Activated naive CD4-positive, alpha-beta T cell treated with anti-CD3 and anti-CD28 coated beads, Interleukin-2, amount 50 U/mL, for 24 hours (primary cell): ENCODE results near the gene APPBP2.

ENCODE experiments used
- H3K27ac Mint-ChIP-seq: one replicate; pipeline ENCODE4 v1.8.0; 2021; ENCODE audit warnings: mild to moderate bottlenecking, mixed read lengths
- H3K27me3 Mint-ChIP-seq: one replicate; pipeline ENCODE4 v1.8.0; 2021; ENCODE audit warnings: mixed read lengths
- H3K36me3 Mint-ChIP-seq: one replicate; pipeline ENCODE4 v1.8.0; 2021; ENCODE audit warnings: mixed read lengths
- H3K4me1 Mint-ChIP-seq: one replicate; pipeline ENCODE4 v1.8.0; 2021; ENCODE audit warnings: mixed read lengths
- H3K4me3 Mint-ChIP-seq: one replicate; pipeline ENCODE4 v1.8.0; 2021; ENCODE audit warnings: mild to moderate bottlenecking, mixed read lengths
- H3K9me3 Mint-ChIP-seq: one replicate; pipeline ENCODE4 v1.8.0; 2021; ENCODE audit warnings: mixed read lengths

The APPBP2 gene

GRCh38 chr17:60540460-60540859 is 14.4 kb upstream of the APPBP2 start:
- Mint-ChIP-seq H3K4me3 (no peak overlapping the region), H3K9me3 (no peaks in the 10 kb centered on the region), H3K27me3 (no peaks in the 10 kb centered on the region), H3K36me3 (no peaks in the 10 kb centered on the region), H3K4me1 (no peaks in the 10 kb centered on the region), H3K27ac (no peak overlapping the region)

GRCh38 chr17:60539807-60540206 is 13.8 kb upstream of the APPBP2 start:
- no peaks in the 10 kb centered on the region for H3K9me3 Mint-ChIP-seq
- no peaks in the 10 kb centered on the region for H3K27me3 Mint-ChIP-seq
- H3K27ac Mint-ChIP-seq, result no peak overlapping the region
- no peaks in the 10 kb centered on the region for H3K36me3 Mint-ChIP-seq
- H3K4me1 Mint-ChIP-seq, result no peaks in the 10 kb centered on the region
- H3K4me3 Mint-ChIP-seq, result no peak overlapping the region

DNA sequence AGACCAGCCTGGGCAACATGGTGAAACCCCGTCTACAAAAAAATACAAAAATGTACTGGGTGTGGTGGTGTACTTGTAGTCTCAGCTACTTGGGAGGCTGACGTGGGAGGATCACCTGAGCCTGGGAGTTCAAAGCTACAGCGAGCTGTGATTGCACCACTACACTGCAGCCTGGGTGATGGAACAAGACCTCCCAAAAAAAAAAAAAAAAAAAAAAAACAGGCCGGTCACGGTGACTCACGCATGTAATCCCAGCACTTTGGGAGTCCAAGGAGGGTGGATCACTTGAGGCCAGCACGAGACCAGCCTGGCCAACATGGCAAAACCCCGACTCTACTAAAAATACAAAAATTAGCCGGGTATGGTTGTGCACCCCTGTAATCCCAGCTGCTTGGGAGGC is 12.7 kb upstream of the APPBP2 start:
- Mint-ChIP-seq H3K9me3 (no peaks in the 10 kb centered on the region), H3K4me3 (no peak overlapping the region), H3K4me1 (no peaks in the 10 kb centered on the region), H3K27ac (no peak overlapping the region), H3K27me3 (no peaks in the 10 kb centered on the region), H3K36me3 (no peaks in the 10 kb centered on the region)

DNA sequence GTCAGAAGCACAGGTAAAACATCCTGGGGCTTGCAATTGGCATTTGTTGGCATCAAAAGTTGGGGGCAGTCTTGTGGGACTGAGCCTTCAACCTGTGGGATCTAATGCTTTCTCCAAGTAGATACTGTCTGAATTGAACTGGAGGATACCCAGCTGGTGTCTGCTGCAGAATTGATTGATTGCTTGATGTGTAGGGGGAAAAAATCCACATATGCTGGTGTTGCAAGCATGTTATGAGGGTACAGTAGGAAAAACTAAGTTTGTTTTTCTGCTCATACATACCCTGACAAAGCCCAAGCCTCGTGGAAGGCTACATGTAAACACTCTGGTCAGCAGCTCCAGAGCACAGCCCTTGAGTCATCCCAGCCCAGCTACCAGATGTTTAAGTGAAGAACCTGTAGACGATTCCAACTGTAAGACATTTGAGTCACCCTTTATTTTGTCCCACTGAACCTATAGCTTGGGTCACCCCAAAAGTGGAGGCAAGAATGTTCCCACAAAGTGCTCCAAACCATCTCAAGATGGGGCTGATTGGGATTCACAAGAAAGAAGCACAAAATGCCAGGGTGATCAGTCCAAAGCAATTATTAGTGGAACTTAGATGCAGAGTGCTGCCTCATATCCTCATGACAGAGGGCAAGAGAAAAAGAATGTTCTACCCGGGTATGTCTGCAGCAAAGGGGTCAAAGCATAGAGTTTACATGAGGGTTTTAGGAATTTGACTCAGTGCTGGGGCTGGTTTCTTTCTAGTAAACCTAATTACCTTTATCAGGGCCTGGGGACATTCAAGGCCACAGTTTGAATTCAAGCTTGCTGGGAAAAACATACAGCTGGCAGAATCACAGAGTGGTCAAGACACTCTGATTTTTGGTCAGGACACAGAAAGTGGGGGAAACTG is 9.6 kb upstream of the APPBP2 start:
- no peak overlapping the region for H3K4me3 Mint-ChIP-seq
- H3K27me3 Mint-ChIP-seq, result no peaks in the 10 kb centered on the region

GRCh38 chr17:60534613-60535157 is 8.6 kb upstream of the APPBP2 start:
- no peaks in the 10 kb centered on the region for H3K9me3 Mint-ChIP-seq
- H3K27ac Mint-ChIP-seq, result no peak overlapping the region
- no peaks in the 10 kb centered on the region for H3K4me1 Mint-ChIP-seq
- no peaks in the 10 kb centered on the region for H3K36me3 Mint-ChIP-seq
- no peak overlapping the region for H3K4me3 Mint-ChIP-seq
- no peaks in the 10 kb centered on the region for H3K27me3 Mint-ChIP-seq

More for the DNA sequence above, 9.6 kb upstream of the APPBP2 start:
- Mint-ChIP-seq H3K9me3 (no peaks in the 10 kb centered on the region), H3K27ac (no peak overlapping the region), H3K4me1 (no peaks in the 10 kb centered on the region), H3K36me3 (no peaks in the 10 kb centered on the region)

DNA sequence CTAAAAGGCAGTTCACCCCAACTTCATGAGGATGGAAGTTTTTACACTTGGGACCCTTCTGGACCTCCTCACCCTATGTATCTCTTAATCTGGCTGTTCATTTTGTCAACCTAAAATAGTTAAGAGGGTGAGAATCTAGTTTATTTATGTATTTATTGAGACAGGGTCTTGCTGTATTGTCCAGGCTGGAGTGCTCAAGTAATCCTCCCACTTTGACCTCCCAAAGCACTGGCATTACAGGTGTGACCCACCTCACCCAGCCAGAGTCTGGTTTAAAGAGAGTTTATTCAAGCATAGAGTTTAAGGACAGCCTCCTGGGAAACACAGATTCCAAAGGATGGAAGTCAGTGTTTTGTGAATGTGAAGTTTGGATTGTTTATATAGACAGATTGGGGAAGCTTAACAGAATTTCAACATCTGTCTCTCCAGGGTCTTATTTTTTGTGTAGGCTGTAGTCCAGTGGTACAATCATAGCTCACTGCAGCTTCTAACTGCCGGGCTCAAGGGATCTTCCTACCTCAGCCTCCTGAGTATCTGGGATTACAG is 8.0 kb upstream of the APPBP2 start:
- no peaks in the 10 kb centered on the region for H3K9me3 Mint-ChIP-seq
- H3K27me3 Mint-ChIP-seq, result no peaks in the 10 kb centered on the region
- H3K4me1 Mint-ChIP-seq, result no peaks in the 10 kb centered on the region
- no peaks in the 10 kb centered on the region for H3K36me3 Mint-ChIP-seq
- no peak overlapping the region for H3K4me3 Mint-ChIP-seq
- no peak overlapping the region for H3K27ac Mint-ChIP-seq

GRCh38 chr17:60529806-60530205 is 3.8 kb upstream of the APPBP2 start:
- H3K27ac Mint-ChIP-seq, result no peak overlapping the region
- H3K9me3 Mint-ChIP-seq, result no peaks in the 10 kb centered on the region
- H3K4me1 Mint-ChIP-seq, result peaks cover 17% of the 10 kb centered on the region
- peaks cover 3% of the 10 kb centered on the region for H3K36me3 Mint-ChIP-seq
- no peaks in the 10 kb centered on the region for H3K27me3 Mint-ChIP-seq
- no peak overlapping the region for H3K4me3 Mint-ChIP-seq

DNA sequence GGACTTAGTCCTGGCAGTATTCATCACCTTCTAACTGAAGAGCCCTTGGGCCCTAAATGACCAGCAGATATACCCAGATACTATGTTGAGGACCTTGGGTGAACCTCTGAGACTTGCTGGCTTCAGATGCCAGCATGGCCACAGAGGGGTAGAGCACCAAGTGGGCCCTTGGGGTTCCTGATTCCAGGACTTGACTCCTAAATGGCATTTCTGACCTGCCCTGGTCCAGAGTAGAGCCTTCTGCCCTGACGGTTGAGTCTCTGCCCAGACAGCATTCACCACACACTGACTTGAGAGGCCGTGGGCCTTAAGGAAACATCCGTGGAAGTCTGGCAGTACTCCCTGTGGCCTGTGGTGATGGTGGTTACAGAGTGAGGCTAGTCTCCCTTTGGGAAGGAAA is 2.8 kb upstream of the APPBP2 start:
- no peak overlapping the region for H3K27ac Mint-ChIP-seq
- H3K36me3 Mint-ChIP-seq, result peaks cover 3% of the 10 kb centered on the region
- peaks cover 27% of the 10 kb centered on the region for H3K4me1 Mint-ChIP-seq
- no peaks in the 10 kb centered on the region for H3K27me3 Mint-ChIP-seq
- H3K9me3 Mint-ChIP-seq, result no peaks in the 10 kb centered on the region
- no peak overlapping the region for H3K4me3 Mint-ChIP-seq

GRCh38 chr17:60527701-60528100 is 1.7 kb upstream of the APPBP2 start:
- Mint-ChIP-seq H3K4me3 (no peak overlapping the region), H3K4me1 (peaks cover 37% of the 10 kb centered on the region), H3K9me3 (no peaks in the 10 kb centered on the region), H3K27ac (no peak overlapping the region), H3K27me3 (no peaks in the 10 kb centered on the region), H3K36me3 (peaks cover 3% of the 10 kb centered on the region)

GRCh38 chr17:60526726-60527125 is 684 bp upstream of the APPBP2 start:
- peaks cover 3% of the 10 kb centered on the region for H3K36me3 Mint-ChIP-seq
- H3K9me3 Mint-ChIP-seq, result no peaks in the 10 kb centered on the region
- peaks cover 45% of the 10 kb centered on the region for H3K4me1 Mint-ChIP-seq
- H3K27ac Mint-ChIP-seq, result peak overlapping the region; percentile 98
- H3K27me3 Mint-ChIP-seq, result no peaks in the 10 kb centered on the region
- peak overlapping the region; percentile 100 for H3K4me3 Mint-ChIP-seq

- H3K27ac Mint-ChIP-seq, result peak overlapping the region; percentile 98
- H3K27me3 Mint-ChIP-seq, result no peaks in the 10 kb centered on the region
- H3K36me3 Mint-ChIP-seq, result peaks cover 9% of the 10 kb centered on the region
- H3K9me3 Mint-ChIP-seq, result no peaks in the 10 kb centered on the region
- H3K4me1 Mint-ChIP-seq, result peaks cover 57% of the 10 kb centered on the region
- peak overlapping the region; percentile 100 for H3K4me3 Mint-ChIP-seq
Observed at GRCh38 chr17:60525328-60525684, 736 bp downstream of the APPBP2 start.

DNA sequence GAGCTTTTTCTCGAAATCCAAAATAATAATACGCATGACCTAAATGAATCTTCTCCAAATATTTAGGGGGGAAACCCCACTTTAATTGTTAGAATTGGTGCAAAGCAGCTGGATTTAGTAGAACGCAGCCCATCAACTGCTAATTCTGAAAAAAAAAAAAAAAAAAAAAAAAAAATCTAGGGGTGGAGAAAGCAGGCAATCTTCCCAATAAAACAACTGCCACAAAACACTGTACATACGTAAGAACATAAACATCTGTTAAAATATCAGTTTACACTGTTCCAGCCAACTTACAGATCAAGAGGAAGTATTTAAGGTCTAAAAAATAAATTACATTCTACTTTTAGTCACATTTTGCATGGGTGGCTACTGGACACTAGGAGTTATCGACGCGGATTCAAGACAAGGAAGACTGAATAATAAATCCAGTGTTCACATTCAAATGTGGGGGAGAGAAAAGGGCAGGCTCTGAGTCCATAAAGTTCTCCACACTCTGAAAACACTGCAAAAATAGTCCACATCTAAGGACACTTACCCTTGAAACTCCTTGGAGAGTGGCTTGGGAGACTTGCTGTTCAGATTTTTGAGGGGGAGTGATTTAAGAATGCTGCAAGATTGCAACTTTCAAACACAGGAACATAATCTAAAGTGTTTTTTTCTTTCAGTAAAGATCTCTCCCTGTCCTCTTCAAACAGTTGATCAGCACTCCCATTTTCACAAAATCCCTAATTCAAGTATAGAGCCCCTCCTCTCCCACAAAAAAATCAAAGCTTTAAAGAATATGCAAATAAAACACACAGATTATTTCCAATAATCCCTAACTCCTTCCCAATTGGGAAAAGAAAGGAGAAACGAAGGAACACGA is 1.3 kb downstream of the APPBP2 start:
- Mint-ChIP-seq H3K9me3 (no peaks in the 10 kb centered on the region), H3K4me1 (peaks cover 57% of the 10 kb centered on the region), H3K27ac (peak overlapping the region; percentile 98), H3K27me3 (no peaks in the 10 kb centered on the region), H3K4me3 (peak overlapping the region; percentile 100), H3K36me3 (peaks cover 9% of the 10 kb centered on the region)

DNA sequence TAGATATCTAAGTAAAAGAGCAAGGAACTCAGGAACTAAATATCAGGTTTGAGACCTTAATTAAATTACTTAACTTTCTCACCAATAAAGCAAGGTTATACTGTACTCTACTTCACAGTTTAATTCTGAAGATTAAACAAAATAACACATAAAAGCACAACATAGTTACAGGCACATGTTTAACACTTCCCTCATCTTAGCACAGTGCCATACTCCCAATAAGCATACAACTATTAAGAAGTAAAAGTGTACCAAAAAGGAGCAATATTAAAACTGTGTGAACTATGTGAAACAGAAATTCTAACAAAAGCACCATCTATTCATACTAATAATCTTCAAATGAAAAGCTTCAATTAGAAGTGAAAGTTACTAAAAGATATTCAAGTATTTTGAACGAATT is 2.2 kb downstream of the APPBP2 start:
- Mint-ChIP-seq H3K9me3 (no peaks in the 10 kb centered on the region), H3K4me1 (peaks cover 60% of the 10 kb centered on the region), H3K36me3 (peaks cover 9% of the 10 kb centered on the region), H3K4me3 (peak overlapping the region; percentile 100), H3K27me3 (no peaks in the 10 kb centered on the region), H3K27ac (no peak overlapping the region)

DNA sequence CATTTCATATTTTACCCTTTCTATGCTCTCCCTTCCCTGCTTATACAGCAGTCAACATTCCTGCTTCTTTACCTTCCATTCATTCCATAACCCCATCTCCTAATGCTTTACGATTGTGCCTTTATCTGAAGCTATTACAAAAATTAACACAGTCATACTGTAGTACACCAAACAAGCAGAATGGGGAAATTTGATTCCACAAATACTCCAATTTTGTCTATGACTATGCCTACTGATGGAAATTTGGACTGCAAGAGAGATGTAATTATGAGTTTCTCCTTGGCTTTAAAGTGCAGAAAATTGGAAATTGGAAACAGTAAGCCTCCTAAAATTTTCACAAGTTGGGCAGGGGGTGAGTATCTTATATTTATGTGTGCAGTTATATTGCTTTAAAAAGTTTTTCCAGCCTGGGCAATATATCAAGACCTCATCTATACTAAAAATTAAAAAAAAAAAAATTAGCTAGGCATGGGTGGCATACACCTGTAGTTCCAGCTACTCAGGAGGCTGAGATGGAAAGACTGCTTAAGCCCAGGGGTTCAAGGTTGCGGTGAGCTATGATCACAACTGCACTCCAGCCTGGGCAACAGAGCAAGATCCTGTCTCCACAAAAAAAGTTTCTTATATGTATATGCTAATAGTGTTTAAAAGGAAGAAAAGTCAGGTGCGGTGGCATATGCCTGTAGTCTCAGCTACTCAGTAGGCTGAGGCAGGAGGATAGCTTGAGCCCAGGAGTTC is 3.0 kb downstream of the APPBP2 start:
- H3K4me1 Mint-ChIP-seq, result peaks cover 67% of the 10 kb centered on the region
- H3K27ac Mint-ChIP-seq, result no peak overlapping the region
- no peaks in the 10 kb centered on the region for H3K9me3 Mint-ChIP-seq
- H3K27me3 Mint-ChIP-seq, result no peaks in the 10 kb centered on the region
- H3K36me3 Mint-ChIP-seq, result peaks cover 9% of the 10 kb centered on the region
- no peak overlapping the region for H3K4me3 Mint-ChIP-seq

- Mint-ChIP-seq H3K4me1 (peaks cover 74% of the 10 kb centered on the region), H3K4me3 (no peak overlapping the region), H3K9me3 (no peaks in the 10 kb centered on the region), H3K27me3 (no peaks in the 10 kb centered on the region), H3K27ac (no peak overlapping the region), H3K36me3 (peaks cover 6% of the 10 kb centered on the region)
Observed at GRCh38 chr17:60519795-60520194, 6.2 kb downstream of the APPBP2 start.
